Fibroblast of lung (primary cell): ENCODE results near the gene CRADD. TPM values are rescaled to one million over a fixed set of nuclear protein-coding genes. Genes with fewer than 3 reads are reported as not detected.

Experiments used
- DNase-seq, 2 donors: peaks; one replicate each; pipeline versions ENCODE4 v3.0.0 to v3.0.0-alpha.2; 2010; ENCODE audit warnings: low read depth in 2 of 2
- H2AFZ ChIP-seq: 2 replicates; pipeline ENCODE4 v1.5.1; 2012; ENCODE audit warnings: low read length, control low read depth, inconsistent platforms
- H3K27ac ChIP-seq: 2 replicates; pipeline ENCODE4 v1.5.1; 2011; ENCODE audit warnings: low read length, control low read depth; ENCODE audit not compliant: insufficient read depth
- H3K27me3 ChIP-seq: 2 replicates; pipeline ENCODE4 v1.5.1; 2011; ENCODE audit warnings: mild to moderate bottlenecking, low read length; ENCODE audit not compliant: control insufficient read depth, insufficient read depth
- H3K36me3 ChIP-seq: 2 replicates; pipeline ENCODE4 v1.5.1; 2011; ENCODE audit warnings: low read length; ENCODE audit not compliant: control insufficient read depth, insufficient read depth
- H3K4me1 ChIP-seq: 2 replicates; pipeline ENCODE4 v1.5.1; 2011; ENCODE audit warnings: low read length; ENCODE audit not compliant: control insufficient read depth, insufficient read depth; ENCODE audit errors: extremely low read depth
- H3K4me2 ChIP-seq: 2 replicates; pipeline ENCODE4 v1.5.1; 2011; ENCODE audit warnings: low read length, control low read depth; ENCODE audit not compliant: insufficient read depth; ENCODE audit errors: extremely low read depth
- H3K4me3 ChIP-seq, 4 experiments: fragments of 200-600 bp in 1 of 4; sonication (generic) in 1 of 4; replicated peaks in 1 of 4; 2 replicates each; pipeline ENCODE4 v1.5.1; 2011 to 2016; ENCODE audit warnings: low read length in 4 of 4, low read depth in 3 of 4, mild to moderate bottlenecking in 3 of 4, control low read depth in 2 of 4, inconsistent platforms in 1 of 4, mixed read lengths in 1 of 4; ENCODE audit not compliant: insufficient read depth in 1 of 4; ENCODE audit errors: control extremely low read depth in 1 of 4
- H3K79me2 ChIP-seq: 2 replicates; pipeline ENCODE4 v1.5.1; 2012; ENCODE audit warnings: mild to moderate bottlenecking, low read length, inconsistent platforms; ENCODE audit not compliant: control insufficient read depth, insufficient read depth
- H3K9ac ChIP-seq: 2 replicates; pipeline ENCODE4 v1.5.1; 2011; ENCODE audit warnings: mild to moderate bottlenecking, low read length, control low read depth; ENCODE audit not compliant: insufficient read depth
- H3K9me3 ChIP-seq: 2 replicates; pipeline ENCODE4 v1.5.1; 2012; ENCODE audit warnings: low read depth, low read length; ENCODE audit not compliant: control insufficient read depth, insufficient read depth
- H4K20me1 ChIP-seq: 2 replicates; pipeline ENCODE4 v1.5.1; 2011; ENCODE audit warnings: low read length; ENCODE audit not compliant: control insufficient read depth, insufficient read depth; ENCODE audit errors: extremely low read depth
- CTCF ChIP-seq, 2 donors: IDR thresholded peaks in 1 of 2; conservative IDR thresholded peaks in 1 of 2; 1 replicate in 1 of 2; 2 replicates in 1 of 2; pipeline ENCODE4 v1.5.1; 2011 to 2012; ENCODE audit warnings: low read length in 2 of 2, control low read depth in 1 of 2, inconsistent platforms in 1 of 2, low read depth in 1 of 2, mild to moderate bottlenecking in 1 of 2
- EZH2 ChIP-seq: IDR thresholded peaks from 2 replicates; pipeline ENCODE4 v1.5.1; 2012; ENCODE audit warnings: low read length, control low read depth, mild to moderate bottlenecking; ENCODE audit errors: missing control alignments
- polyA minus RNA-seq: library from RNA; depleted of rRNA, polyadenylated mRNA; stranded (reverse); fragments of >200 nt; gene quantifications from 2 replicates; pipeline ENCODE4 v1.2.3, GENCODE V29; 2011; ENCODE audit warnings: low replicate concordance
- polyA plus RNA-seq, 2 donors: library from polyadenylated mRNA; depleted of rRNA in 1 of 2; stranded (reverse) in 1 of 2; unstranded in 1 of 2; fragments of >200 nt; gene quantifications; 2 replicates each; pipeline ENCODE4 v1.2.1, GENCODE V29; 2011 to 2012; ENCODE audit warnings: missing spikeins in 1 of 2
- total RNA-seq: library from RNA; depleted of rRNA; stranded (reverse); fragments of >200 nt; gene quantifications from 2 replicates; pipeline ENCODE4 v1.2.1, GENCODE V29; 2014

CRADD gene
- total RNA-seq (11.8 and 21.1 TPM in 2 replicates), polyA plus RNA-seq (13.5 and 19.7 TPM in 2 replicates), polyA minus RNA-seq (5.7 and 13.2 TPM in 2 replicates)
- 10.5 and 12.1 TPM in 2 replicates for polyA plus RNA-seq (2012)

GRCh38 chr12:93677195-93678064 is at the start of gene CRADD:
Gene CRADD (plus strand): TSS chr12:93677375.
- TF ChIP-seq EZH2, result no peak
- no peak for TF ChIP-seq CTCF (conservative IDR thresholded peaks at IDR 0.05 in 1 of 2, IDR thresholded peaks at IDR 0.05 in 1 of 2; ENCODE audit: low read depth in 1 of 2, low read length in 2 of 2)
- Histone ChIP-seq H3K9me3 (no peaks in the 10 kb centered on the region), H3K27me3 (no peaks in the 10 kb centered on the region), H3K27ac (peak within 1 kb of the TSS; percentile 95), H2AFZ (peak within 1 kb of the TSS; percentile 99), H3K9ac (peak within 1 kb of the TSS; percentile 93), H3K79me2 (no peaks in the 10 kb centered on the region), H3K36me3 (peaks cover 4% of the 10 kb centered on the region), H4K20me1 (no peaks in the 10 kb centered on the region), H3K4me3 (peak within 1 kb of the TSS; percentile 61 to 79 (median 66)), H3K4me2 (peak within 1 kb of the TSS; percentile 93), H3K4me1 (peaks cover 7% of the 10 kb centered on the region)
- peak; percentile 99 to 100 for DNase-seq

- Histone ChIP-seq H3K9me3 (no peaks in the 10 kb centered on the region), H3K27ac (no peak overlapping the region), H3K4me2 (no peak overlapping the region), H3K79me2 (no peaks in the 10 kb centered on the region), H3K4me3 (no peak overlapping the region), H3K4me1 (no peaks in the 10 kb centered on the region), H3K27me3 (no peaks in the 10 kb centered on the region), H2AFZ (no peak overlapping the region), H4K20me1 (no peaks in the 10 kb centered on the region), H3K36me3 (no peaks in the 10 kb centered on the region), H3K9ac (no peak overlapping the region)
- no peak for DNase-seq
- no peak for TF ChIP-seq EZH2
- TF ChIP-seq CTCF (conservative IDR thresholded peaks at IDR 0.05 in 1 of 2, IDR thresholded peaks at IDR 0.05 in 1 of 2; ENCODE audit: low read depth in 1 of 2, low read length in 2 of 2), result no peak
Observed at GRCh38 chr12:93632383-93632782, 44.8 kb upstream of the CRADD start.

DNA sequence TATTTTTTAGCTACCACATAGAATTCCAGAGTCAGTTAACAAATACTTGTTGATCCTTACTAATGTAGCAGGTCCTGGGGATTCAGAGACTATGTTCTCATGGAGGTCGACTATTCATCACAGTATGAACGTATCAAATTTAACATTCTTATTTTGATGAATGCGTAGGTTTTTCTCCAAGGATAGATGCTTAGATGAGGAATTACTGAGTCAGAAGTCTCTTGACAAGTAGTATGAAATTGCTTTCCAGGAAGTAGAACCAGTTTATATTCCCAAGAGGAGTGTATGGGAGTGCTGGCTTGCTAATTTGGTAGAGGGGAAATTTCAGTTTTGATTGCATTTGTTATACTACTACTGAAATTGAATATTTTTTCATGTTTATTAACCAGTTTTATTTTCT is 42.8 kb upstream of the CRADD start:
- H4K20me1 ChIP-seq, result no peaks in the 10 kb centered on the region
- TF ChIP-seq EZH2 (no peak), CTCF (conservative IDR thresholded peaks at IDR 0.05 in 1 of 2, IDR thresholded peaks at IDR 0.05 in 1 of 2; ENCODE audit: low read depth in 1 of 2, low read length in 2 of 2) (no peak)
- no peak overlapping the region for H3K4me3 ChIP-seq
- peak in 1 of 2 donors; percentile 69 for DNase-seq
- H3K27me3 ChIP-seq, result no peaks in the 10 kb centered on the region
- H3K79me2 ChIP-seq, result no peaks in the 10 kb centered on the region
- no peaks in the 10 kb centered on the region for H3K36me3 ChIP-seq
- no peak overlapping the region for H3K27ac ChIP-seq
- H3K4me2 ChIP-seq, result no peak overlapping the region
- peaks cover 2% of the 10 kb centered on the region for H3K4me1 ChIP-seq
- H3K9me3 ChIP-seq, result no peaks in the 10 kb centered on the region
- H3K9ac ChIP-seq, result no peak overlapping the region
- no peak overlapping the region for H2AFZ ChIP-seq
